ENCODE measurements around the gene TOR4A. TPM values are rescaled to one million over a fixed set of nuclear protein-coding genes. Genes with fewer than 3 reads are reported as not detected.
A peak's percentile ranks its signal among the peaks of the same experiment; 100 is the strongest.

Gene TOR4A
- total RNA-seq, 1 experiment from 2014 or later = 28.9 TPM

- Histone ChIP-seq H2AFZ (ENCODE audit: low read length) (no peak overlapping the region), H3K4me2 (ENCODE audit: low read length) (peak overlapping the region; percentile 57), H3F3A (ENCODE audit: low read length, unreplicated experiment) (peaks cover 2% of the 10 kb centered on the region), H3K9me3 (ENCODE audit: low read length) (no peaks in the 10 kb centered on the region), H3K4me3 (ENCODE audit: low read length) (no peak overlapping the region), H3K79me2 (ENCODE audit: low read length) (peaks cover 19% of the 10 kb centered on the region), H3K36me3 (ENCODE audit: low read depth, low read length) (no peaks in the 10 kb centered on the region), H3K4me1 (ENCODE audit: insufficient read depth, low read length) (peaks cover 40% of the 10 kb centered on the region), H3K27me3 (ENCODE audit: low read length) (no peaks in the 10 kb centered on the region), H3K9me2 (replicated peaks; ENCODE audit: low read length) (no peaks in the 10 kb centered on the region), H3K9ac (ENCODE audit: low read length) (no peak overlapping the region), H3K27ac (ENCODE audit: low read length) (no peak overlapping the region), H4K20me1 (ENCODE audit: low read length) (no peaks in the 10 kb centered on the region)
- ATAC-seq (no peak), DNase-seq (no peak)
- CTCF ChIA-PET = interaction anchor here (1.1 kb wide), 1 partner anchor 72 kb away, joined by 3 read pairs; no protein-coding TSS in a partner anchor
- TF ChIP-seq EZH2phosphoT487 (IDR thresholded peaks at IDR 0.05; ENCODE audit: borderline replicate concordance, low read length) (no peak), CTCF (conservative IDR thresholded peaks at IDR 0.05; ENCODE audit: low read depth, low read length) (no peak), EZH2 (IDR thresholded peaks at IDR 0.05; ENCODE audit: low read length, unreplicated experiment) (no peak)
- POLR2A ChIA-PET (ENCODE audit: unreplicated experiment) = no interaction called here
- no TSS peak for BruUV-seq (replicated peaks)
- intact Hi-C loops (cut with micrococcal nuclease) = loop anchor here (5.0 kb wide), 2 partner anchors 41 to 111 kb away; partner anchors contain the start of genes ANAPC2 and SSNA1
These were observed 49.0 kb upstream of the TOR4A start for GRCh38 chr9:137228506-137228967.

- Histone ChIP-seq H3K9me3 (ENCODE audit: low read length) (no peaks in the 10 kb centered on the region), H3K27me3 (ENCODE audit: low read length) (no peaks in the 10 kb centered on the region), H3K27ac (ENCODE audit: low read length) (no peak overlapping the region), H4K20me1 (ENCODE audit: low read length) (no peaks in the 10 kb centered on the region), H3K79me2 (ENCODE audit: low read length) (peaks cover 14% of the 10 kb centered on the region), H3K4me2 (ENCODE audit: low read length) (0 out of 2 replicates have a peak overlapping the region, but pooled peaks have one; percentile 57), H3K4me1 (ENCODE audit: insufficient read depth, low read length) (peaks cover 35% of the 10 kb centered on the region), H3K9ac (ENCODE audit: low read length) (no peak overlapping the region), H3K4me3 (ENCODE audit: low read length) (no peak overlapping the region), H3K9me2 (replicated peaks; ENCODE audit: low read length) (no peaks in the 10 kb centered on the region), H3F3A (ENCODE audit: low read length, unreplicated experiment) (no peaks in the 10 kb centered on the region), H3K36me3 (ENCODE audit: low read depth, low read length) (no peaks in the 10 kb centered on the region), H2AFZ (ENCODE audit: low read length) (no peak overlapping the region)
- ChIA-PET CTCF (interaction anchor here (0.5 kb wide), 1 partner anchor 28 kb away, joined by 4 read pairs; no protein-coding TSS in a partner anchor), POLR2A (ENCODE audit: unreplicated experiment) (no interaction called here)
- intact Hi-C loops (cut with micrococcal nuclease) = loop anchor here (5.0 kb wide), 2 partner anchors 42 to 112 kb away; partner anchors contain the start of genes ANAPC2 and SSNA1
- no peak for TF ChIP-seq EZH2 (IDR thresholded peaks at IDR 0.05; ENCODE audit: low read length, unreplicated experiment)
- no peak for TF ChIP-seq CTCF (conservative IDR thresholded peaks at IDR 0.05; ENCODE audit: low read depth, low read length)
- TF ChIP-seq EZH2phosphoT487 (IDR thresholded peaks at IDR 0.05; ENCODE audit: borderline replicate concordance, low read length) = no peak
- ATAC-seq (no peak), DNase-seq (no peak)
- no TSS peak for BruUV-seq (replicated peaks)
These were observed 48.3 kb upstream of the TOR4A start for GRCh38 chr9:137228968-137229896.
